ENCODE measurements around the gene WWOX. TPM values are rescaled to one million over a fixed set of nuclear protein-coding genes. Genes with fewer than 3 reads are reported as not detected.

Gene WWOX
- total RNA-seq, 1 experiment from 2014 or later: 15.6 TPM

GRCh38 chr16:78642621-78643285, 543.3 kb downstream of the WWOX start:
- no peak overlapping the region for H3K27ac Mint-ChIP-seq
- WGBS (ENCODE audit: extremely low coverage, insufficient read length, low lambda C conversion rate): no CpG with 5 or more reads among the region's 6 CpGs
- no peak overlapping the region for H3K9ac ChIP-seq (ENCODE audit: extremely low read depth, insufficient read length, low read length)

More at GRCh38 chr16:78642621-78643285, 543.3 kb downstream of the WWOX start:
- TF ChIP-seq CTCF (conservative IDR thresholded peaks at IDR 0.05): no peak
- H2AFZ ChIP-seq (ENCODE audit: low read length): no peak overlapping the region
- no peak overlapping the region for H3K23ac ChIP-seq (ENCODE audit: insufficient read length, low read depth, low read length)
- no peak overlapping the region for H4K91ac ChIP-seq (ENCODE audit: insufficient read length, low read depth, low read length)
- Mint-ChIP-seq H3K36me3 (ENCODE audit: insufficient read depth in 1 of 3, low read depth in 3 of 3) (no peaks in the 10 kb centered on the region; a peak in 1 of 7 replicates), H3K4me1 (peaks cover 19 to 39% of the 10 kb centered on the region in 2 experiments), H3K9me3 (no peaks in the 10 kb centered on the region; a peak in 1 of 5 replicates), H3K4me3 (no peak overlapping the region), H3K27me3 (ENCODE audit: low read depth) (no peaks in the 10 kb centered on the region)
- H3K4ac ChIP-seq (ENCODE audit: low read depth, low read length): no peak overlapping the region
- H3K4me2 ChIP-seq (ENCODE audit: insufficient read depth, insufficient read length, low read length): no peak overlapping the region
- no peak overlapping the region for H3K18ac ChIP-seq (ENCODE audit: insufficient read length, low read depth, low read length)
- no peaks in the 10 kb centered on the region for H3K9me3 ChIP-seq (ENCODE audit: control insufficient read depth, low read depth, low read length)
- no peaks in the 10 kb centered on the region; the same call in 1 of the 2 replicates for H3K4me1 ChIP-seq (ENCODE audit: insufficient read depth, low read length)
- no peak overlapping the region for H2BK120ac ChIP-seq (ENCODE audit: low read depth, low read length, poor library complexity, severe bottlenecking)
- no peak overlapping the region for H2BK20ac ChIP-seq (ENCODE audit: low read depth, low read length, poor library complexity, severe bottlenecking)
- H3K27ac ChIP-seq (ENCODE audit: insufficient read length, low read depth, low read length): no peak overlapping the region
- no peak for DNase-seq
- H3K56ac ChIP-seq (ENCODE audit: insufficient read length, low read depth, low read length): no peak overlapping the region
- no peaks in the 10 kb centered on the region for H3K79me1 ChIP-seq (ENCODE audit: insufficient read depth, low read depth, low read length, poor library complexity, severe bottlenecking)
- H3K23me2 ChIP-seq (ENCODE audit: insufficient read length, low read depth, low read length, poor library complexity, severe bottlenecking): no peaks in the 10 kb centered on the region
- H3K79me2 ChIP-seq (ENCODE audit: insufficient read depth, low read length): no peaks in the 10 kb centered on the region
- no peaks in the 10 kb centered on the region for H4K20me1 ChIP-seq (ENCODE audit: control insufficient read depth, insufficient read depth, insufficient read length)
- H2AK5ac ChIP-seq (ENCODE audit: insufficient read length, low read length): no peak overlapping the region
- H2BK5ac ChIP-seq (ENCODE audit: insufficient read length, low read length): no peak overlapping the region
- no peak overlapping the region for H4K5ac ChIP-seq (ENCODE audit: insufficient read length, low read depth, low read length)
- H3T11ph ChIP-seq (ENCODE audit: low read length): no peak overlapping the region
- H3K14ac ChIP-seq (ENCODE audit: insufficient read depth, low read length): no peak overlapping the region
- no peak overlapping the region for H4K8ac ChIP-seq (replicated peaks; ENCODE audit: insufficient read length, low read depth, low read length)
- no peak overlapping the region for H2BK15ac ChIP-seq (ENCODE audit: low read depth, low read length)
- no peak overlapping the region for H2BK12ac ChIP-seq (ENCODE audit: insufficient read length, low read depth, low read length)
- no peaks in the 10 kb centered on the region for H3K27me3 ChIP-seq (ENCODE audit: insufficient read depth, low read length)
